Erythroblast (primary cell): ENCODE measurements around the gene GBP2.
"Not testable (repeated sequence)": the region's sequence is repeated elsewhere in the genome, so short reads cannot be mapped to it uniquely, and the experiment has no call there.

Experiments
- DNase-seq, 2 experiments: peaks; one replicate each; lab custom pipeline; 2025; lab: John Stamatoyannopoulos, UW
- GATA1 ChIP-seq: IDR thresholded peaks from 2 replicates; pipeline ENCODE4 v1.6.1; 2011; ENCODE audit warnings: low read depth, mild to moderate bottlenecking, control low read depth, low read length, moderate library complexity
- POLR2A ChIP-seq: IDR thresholded peaks from 2 replicates; pipeline ENCODE4 v1.6.1; 2011; ENCODE audit warnings: mild to moderate bottlenecking, low read length

The GBP2 gene

GRCh38 chr1:89104687-89105086 lies 21.2 kb downstream of the GBP2 start:
- TF ChIP-seq GATA1 (no peak), POLR2A (no peak)
- no peak for DNase-seq

- DNase-seq, result no peak
- TF ChIP-seq GATA1, result no peak
- TF ChIP-seq POLR2A, result no peak
Observed at GRCh38 chr1:89104147-89104546, 21.8 kb downstream of the GBP2 start.

- no peak for TF ChIP-seq POLR2A
- no peak for TF ChIP-seq GATA1
- DNase-seq, result no peak
Observed at GRCh38 chr1:89102021-89102420, 23.9 kb downstream of the GBP2 start.

- DNase-seq, result no peak
- TF ChIP-seq GATA1 (no peak), POLR2A (no peak)
Observed at GRCh38 chr1:89100412-89100811, 25.5 kb downstream of the GBP2 start.

- TF ChIP-seq POLR2A, result no peak
- TF ChIP-seq GATA1, result no peak
- no peak for DNase-seq
Observed at GRCh38 chr1:89098857-89099256, 27.1 kb downstream of the GBP2 start.

GRCh38 chr1:89095737-89096136 lies 30.2 kb downstream of the GBP2 start:
- no peak for TF ChIP-seq GATA1
- TF ChIP-seq POLR2A, result no peak
- DNase-seq, result no peak

GRCh38 chr1:89089962-89090361 lies 36.0 kb downstream of the GBP2 start:
- TF ChIP-seq POLR2A, result no peak
- TF ChIP-seq GATA1, result no peak
- DNase-seq, result no peak

- no peak for DNase-seq
- TF ChIP-seq GATA1 (no peak), POLR2A (no peak)
Observed at GRCh38 chr1:89088572-89088971, 37.3 kb downstream of the GBP2 start.

GRCh38 chr1:89087241-89087640 lies 38.7 kb downstream of the GBP2 start:
- TF ChIP-seq POLR2A, result no peak
- TF ChIP-seq GATA1, result no peak
- DNase-seq, result no peak

- DNase-seq, result peak; percentile 53 to 64
- TF ChIP-seq GATA1, result no peak
- no peak for TF ChIP-seq POLR2A
Observed at GRCh38 chr1:89085781-89086180, 40.1 kb downstream of the GBP2 start.

GRCh38 chr1:89081005-89081404 lies 44.9 kb downstream of the GBP2 start:
- DNase-seq, result no peak
- TF ChIP-seq POLR2A (no peak), GATA1 (no peak)

GRCh38 chr1:89080068-89080467 lies 45.8 kb downstream of the GBP2 start:
- not testable (repeated sequence) for DNase-seq

- DNase-seq, result not testable (repeated sequence)
Observed at GRCh38 chr1:89072466-89073065, 53.3 kb downstream of the GBP2 start.

- TF ChIP-seq GATA1 (no peak), POLR2A (no peak)
- no peak for DNase-seq
Observed at GRCh38 chr1:89070509-89070908, 55.4 kb downstream of the GBP2 start.

GRCh38 chr1:89069951-89070350 lies 56.0 kb downstream of the GBP2 start:
- peak in 1 of 2 experiments; percentile 7 for DNase-seq
- TF ChIP-seq POLR2A (no peak), GATA1 (no peak)
